ENCODE measurements around the gene ODAPH. TPM values are rescaled to one million over a fixed set of nuclear protein-coding genes. Genes with fewer than 3 reads are reported as not detected.
"Not testable (repeated sequence)": the region's sequence is repeated elsewhere in the genome, so short reads cannot be mapped to it uniquely, and the experiment has no call there.

Gene ODAPH
- total RNA-seq, 3 donors from 2014 or later (not counting 1 experiment from before 2014, with no cell fraction given), result not detected

- no peak overlapping the region for H3K4me3 Mint-ChIP-seq
- peaks cover 7 to 26% of the 10 kb centered on the region in 2 donors for H3K4me1 Mint-ChIP-seq
- no peaks in the 10 kb centered on the region for H3K27me3 Mint-ChIP-seq (ENCODE audit: low read depth in 2 of 2)
- Histone ChIP-seq H3K36me3 (ENCODE audit: control insufficient read depth, insufficient read depth, low read length) (peaks cover 24% of the 10 kb centered on the region), H3K4me3 (ENCODE audit: low read length) (no peak overlapping the region), H3K4me1 (ENCODE audit: control insufficient read depth, insufficient read depth, low read length) (peaks cover 20% of the 10 kb centered on the region), H3K27me3 (ENCODE audit: control insufficient read depth, insufficient read depth, low read length) (no peaks in the 10 kb centered on the region), H3K9me3 (ENCODE audit: control insufficient read depth, insufficient read depth, low read length) (no peaks in the 10 kb centered on the region), H3K27ac (ENCODE audit: low read length) (no peak overlapping the region)
- no CpG with 5 or more reads among the region's 1 CpG for WGBS (ENCODE audit: insufficient coverage)
- no peak for TF ChIP-seq CTCF (IDR thresholded peaks at IDR 0.05)
- no peak overlapping the region for H3K27ac Mint-ChIP-seq
- DNase-seq (no peak), ATAC-seq (no peak)
- intact Hi-C loops (cut with micrococcal nuclease), result no loop called here
- no peaks in the 10 kb centered on the region for H3K36me3 Mint-ChIP-seq
- no peaks in the 10 kb centered on the region for H3K9me3 Mint-ChIP-seq
Observed at GRCh38 chr4:75516144-75516543, 39.7 kb upstream of the ODAPH start.

GRCh38 chr4:75519452-75519851 lies 36.4 kb upstream of the ODAPH start:
- H3K4me1 ChIP-seq (ENCODE audit: control insufficient read depth, insufficient read depth, low read length); H3K36me3 Mint-ChIP-seq; DNase-seq; H3K4me3 Mint-ChIP-seq; ATAC-seq; intact Hi-C loops (cut with micrococcal nuclease); H3K9me3 Mint-ChIP-seq; H3K27ac Mint-ChIP-seq; H3K9me3 ChIP-seq (ENCODE audit: control insufficient read depth, insufficient read depth, low read length); H3K27me3 ChIP-seq (ENCODE audit: control insufficient read depth, insufficient read depth, low read length); H3K27ac ChIP-seq (ENCODE audit: low read length); H3K4me3 ChIP-seq (ENCODE audit: low read length); H3K27me3 Mint-ChIP-seq (ENCODE audit: low read depth in 2 of 2): not testable (repeated sequence)
- 90% methylated on average over 1 of the region's 7 CpGs for WGBS (ENCODE audit: insufficient coverage)
- peaks cover 47% of the 10 kb centered on the region for H3K36me3 ChIP-seq (ENCODE audit: control insufficient read depth, insufficient read depth, low read length)
- H3K4me1 Mint-ChIP-seq, result peaks cover 7 to 29% of the 10 kb centered on the region in 2 donors

GRCh38 chr4:75525086-75525485 lies 30.8 kb upstream of the ODAPH start:
- H3K36me3 ChIP-seq (ENCODE audit: control insufficient read depth, insufficient read depth, low read length), result peaks cover 70% of the 10 kb centered on the region
- Mint-ChIP-seq H3K27me3 (ENCODE audit: low read depth in 2 of 2) (no peaks in the 10 kb centered on the region), H3K9me3 (no peaks in the 10 kb centered on the region), H3K36me3 (peaks cover 33% of the 10 kb centered on the region), H3K4me1 (peaks cover 4 to 20% of the 10 kb centered on the region in 2 donors), H3K27ac (no peak overlapping the region), H3K4me3 (no peak overlapping the region)
- no peaks in the 10 kb centered on the region for H3K27me3 ChIP-seq (ENCODE audit: control insufficient read depth, insufficient read depth, low read length)
- ATAC-seq (no peak), DNase-seq (no peak)
- intact Hi-C loops (cut with micrococcal nuclease), result no loop called here
- no peaks in the 10 kb centered on the region for H3K9me3 ChIP-seq (ENCODE audit: control insufficient read depth, insufficient read depth, low read length)
- no peak for TF ChIP-seq CTCF (IDR thresholded peaks at IDR 0.05)
- H3K4me3 ChIP-seq (ENCODE audit: low read length), result no peak overlapping the region
- no CpG with 5 or more reads among the region's 1 CpG for WGBS (ENCODE audit: insufficient coverage)
- H3K27ac ChIP-seq (ENCODE audit: low read length), result no peak overlapping the region
- no peaks in the 10 kb centered on the region for H3K4me1 ChIP-seq (ENCODE audit: control insufficient read depth, insufficient read depth, low read length)

GRCh38 chr4:75525910-75526309 lies 30.0 kb upstream of the ODAPH start:
- no peak for TF ChIP-seq CTCF (IDR thresholded peaks at IDR 0.05)
- H3K36me3 ChIP-seq (ENCODE audit: control insufficient read depth, insufficient read depth, low read length), result peaks cover 74% of the 10 kb centered on the region
- peaks cover 33% of the 10 kb centered on the region for H3K36me3 Mint-ChIP-seq
- H3K9me3 ChIP-seq (ENCODE audit: control insufficient read depth, insufficient read depth, low read length), result no peaks in the 10 kb centered on the region
- no peak overlapping the region for H3K4me3 Mint-ChIP-seq
- no peak overlapping the region for H3K4me3 ChIP-seq (ENCODE audit: low read length)
- no peak overlapping the region for H3K27ac Mint-ChIP-seq
- intact Hi-C loops (cut with micrococcal nuclease), result no loop called here
- H3K27ac ChIP-seq (ENCODE audit: low read length), result no peak overlapping the region
- ATAC-seq, result no peak
- H3K4me1 ChIP-seq (ENCODE audit: control insufficient read depth, insufficient read depth, low read length), result no peaks in the 10 kb centered on the region
- WGBS (ENCODE audit: insufficient coverage), result 100% methylated on average over 1 of the region's 1 CpG
- H3K4me1 Mint-ChIP-seq, result peaks cover 4 to 14% of the 10 kb centered on the region in 2 donors
- H3K27me3 ChIP-seq (ENCODE audit: control insufficient read depth, insufficient read depth, low read length), result no peaks in the 10 kb centered on the region
- DNase-seq, result no peak
- H3K27me3 Mint-ChIP-seq (ENCODE audit: low read depth in 2 of 2), result no peaks in the 10 kb centered on the region
- no peaks in the 10 kb centered on the region for H3K9me3 Mint-ChIP-seq

All from natural killer cell (primary cell).